ENCODE results near the gene TSNAX. TPM values are rescaled to one million over a fixed set of nuclear protein-coding genes. Genes with fewer than 3 reads are reported as not detected.
"Not testable (repeated sequence)": the region's sequence is repeated elsewhere in the genome, so short reads cannot be mapped to it uniquely, and the experiment has no call there.

TSNAX gene
- total RNA-seq, 1 donor from 2014 or later, result 44.1 TPM

- Mint-ChIP-seq H3K9me3 (ENCODE audit: unreplicated experiment) (peaks cover 11% of the 10 kb centered on the region), H3K4me1 (ENCODE audit: unreplicated experiment) (peaks cover 3% of the 10 kb centered on the region), H3K27me3 (ENCODE audit: unreplicated experiment) (no peaks in the 10 kb centered on the region), H3K4me3 (ENCODE audit: unreplicated experiment) (no peak overlapping the region), H3K36me3 (ENCODE audit: unreplicated experiment) (no peaks in the 10 kb centered on the region), H3K27ac (ENCODE audit: unreplicated experiment) (no peak overlapping the region)
- no peak for DNase-seq (ENCODE audit: extremely low spot score, unreplicated experiment)
- no peak for TF ChIP-seq CTCF (IDR thresholded peaks at IDR 0.05)
These were observed 30.8 kb upstream of the TSNAX start for GRCh38 chr1:231497629-231498152.

GRCh38 chr1:231499148-231499763 lies 29.2 kb upstream of the TSNAX start:
- Mint-ChIP-seq H3K27me3 (ENCODE audit: unreplicated experiment) (no peaks in the 10 kb centered on the region), H3K4me1 (ENCODE audit: unreplicated experiment) (no peaks in the 10 kb centered on the region), H3K4me3 (ENCODE audit: unreplicated experiment) (no peak overlapping the region), H3K36me3 (ENCODE audit: unreplicated experiment) (no peaks in the 10 kb centered on the region), H3K27ac (ENCODE audit: unreplicated experiment) (no peak overlapping the region), H3K9me3 (ENCODE audit: unreplicated experiment) (peaks cover 11% of the 10 kb centered on the region)
- no peak for DNase-seq (ENCODE audit: extremely low spot score, unreplicated experiment)
- TF ChIP-seq CTCF (IDR thresholded peaks at IDR 0.05), result no peak

GRCh38 chr1:231500666-231501065 lies 27.8 kb upstream of the TSNAX start:
- DNase-seq (ENCODE audit: extremely low spot score, unreplicated experiment), result no peak
- H3K4me3 Mint-ChIP-seq (ENCODE audit: unreplicated experiment), result no peak overlapping the region
- H3K4me1 Mint-ChIP-seq (ENCODE audit: unreplicated experiment), result no peaks in the 10 kb centered on the region
- peaks cover 11% of the 10 kb centered on the region for H3K9me3 Mint-ChIP-seq (ENCODE audit: unreplicated experiment)
- no peak for TF ChIP-seq CTCF (IDR thresholded peaks at IDR 0.05)
- no peaks in the 10 kb centered on the region for H3K36me3 Mint-ChIP-seq (ENCODE audit: unreplicated experiment)
- no peak overlapping the region for H3K27ac Mint-ChIP-seq (ENCODE audit: unreplicated experiment)
- peaks cover 3% of the 10 kb centered on the region for H3K27me3 Mint-ChIP-seq (ENCODE audit: unreplicated experiment)

- not testable (repeated sequence) for H3K27ac Mint-ChIP-seq (ENCODE audit: unreplicated experiment); H3K9me3 Mint-ChIP-seq (ENCODE audit: unreplicated experiment); H3K36me3 Mint-ChIP-seq (ENCODE audit: unreplicated experiment); H3K4me3 Mint-ChIP-seq (ENCODE audit: unreplicated experiment); DNase-seq (ENCODE audit: extremely low spot score, unreplicated experiment); H3K4me1 Mint-ChIP-seq (ENCODE audit: unreplicated experiment); H3K27me3 Mint-ChIP-seq (ENCODE audit: unreplicated experiment)
These were observed 25.3 kb upstream of the TSNAX start for GRCh38 chr1:231503168-231503567.

- Mint-ChIP-seq H3K27me3 (ENCODE audit: unreplicated experiment) (peaks cover 7% of the 10 kb centered on the region), H3K9me3 (ENCODE audit: unreplicated experiment) (no peaks in the 10 kb centered on the region), H3K27ac (ENCODE audit: unreplicated experiment) (no peak overlapping the region), H3K4me1 (ENCODE audit: unreplicated experiment) (peaks cover 4% of the 10 kb centered on the region), H3K4me3 (ENCODE audit: unreplicated experiment) (no peak overlapping the region), H3K36me3 (ENCODE audit: unreplicated experiment) (no peaks in the 10 kb centered on the region)
- DNase-seq (ENCODE audit: extremely low spot score, unreplicated experiment), result no peak
- TF ChIP-seq CTCF (IDR thresholded peaks at IDR 0.05), result no peak
These were observed 20.8 kb upstream of the TSNAX start for GRCh38 chr1:231507476-231508355.

Data from osteocyte (in vitro differentiated cells).